Endothelial cell of umbilical vein (primary cell): ENCODE results near the gene TSPAN18. TPM values are rescaled to one million over a fixed set of nuclear protein-coding genes. Genes with fewer than 3 reads are reported as not detected.

Experiments used
- BruUV-seq: library from RNA; stranded (reverse); fragments of 400-500 nt; replicated peaks from 2 replicates; lab custom pipeline; 2021; lab: Mats Ljungman, UMichigan
- CTCF ChIA-PET: fragments of 300-600, 350-600 bp; sonication (Branson Sonifier 250); formaldehyde crosslinking; loops from one replicate; lab custom pipeline; 2021; ENCODE audit warnings: antibody characterized with exemption, inconsistent platforms; lab: Charles Lee
- POLR2A ChIA-PET: fragments of 300-600, 350-600 bp; sonication (Branson Sonifier 250); formaldehyde crosslinking; loops from one replicate; lab custom pipeline; 2021; ENCODE audit warnings: antibody characterized with exemption, inconsistent platforms; lab: Charles Lee
- DNase-seq: peaks from one replicate; pipeline ENCODE4 v3.0.0-alpha.2; 2011; ENCODE audit warnings: low read depth, low spot score
- FAIRE-seq: peaks from 2 replicates; lab custom pipeline; 2011; peaks lifted over from hg19 to GRCh38; lab: Jason Lieb, UNC
- H2AFZ ChIP-seq: 2 replicates; pipeline ENCODE4 v1.6.0; 2012; ENCODE audit warnings: low read depth, low read length, control low read depth, inconsistent platforms
- H3K27ac ChIP-seq: 2 replicates; pipeline ENCODE4 v1.5.1; 2011; ENCODE audit warnings: low read depth, mild to moderate bottlenecking, control low read depth, low read length, moderate library complexity; ENCODE audit not compliant: insufficient read depth
- H3K27me3 ChIP-seq, 2 experiments: 2 replicates each; pipeline versions ENCODE4 v1.6.0 to v1.6.1; 2011; ENCODE audit warnings: low read length in 2 of 2, mixed read lengths in 1 of 2; ENCODE audit not compliant: control insufficient read depth in 2 of 2, insufficient read depth in 2 of 2
- H3K36me3 ChIP-seq, 2 experiments: 2 replicates in 1 of 2; 3 replicates in 1 of 2; pipeline ENCODE4 v1.5.1; 2011; ENCODE audit warnings: low read length in 2 of 2, mild to moderate bottlenecking in 1 of 2, moderate library complexity in 1 of 2; ENCODE audit not compliant: control insufficient read depth in 2 of 2, insufficient read depth in 2 of 2; ENCODE audit errors: extremely low read depth in 1 of 2
- H3K4me1 ChIP-seq: 3 replicates; pipeline ENCODE4 v1.5.1; 2011; ENCODE audit warnings: mild to moderate bottlenecking, low read length; ENCODE audit not compliant: control insufficient read depth, insufficient read depth; ENCODE audit errors: extremely low read depth
- H3K4me2 ChIP-seq: 2 replicates; pipeline ENCODE4 v1.6.1; 2011; ENCODE audit warnings: low read length, control low read depth, mixed read lengths; ENCODE audit not compliant: insufficient read depth
- H3K4me3 ChIP-seq, 3 experiments: fragments of 200-600 bp in 1 of 3; sonication (generic), shearing (Covaris generic) in 1 of 3; replicated peaks in 1 of 3; 2 replicates each; pipeline ENCODE4 v1.5.1; 2011 to 2016; ENCODE audit warnings: control low read depth in 3 of 3, low read length in 3 of 3, mild to moderate bottlenecking in 2 of 3, inconsistent platforms in 1 of 3, low read depth in 1 of 3, moderate library complexity in 1 of 3; ENCODE audit not compliant: insufficient read depth in 1 of 3
- H3K79me2 ChIP-seq: 2 replicates; pipeline ENCODE4 v1.6.0; 2012; ENCODE audit warnings: low read length, inconsistent platforms; ENCODE audit not compliant: control insufficient read depth, insufficient read depth
- H3K9ac ChIP-seq: replicated peaks from 2 replicates; pipeline ENCODE3; 2011; ENCODE audit warnings: low read length, control low read depth; ENCODE audit not compliant: insufficient read depth; ENCODE audit errors: extremely low read depth
- H3K9me1 ChIP-seq: replicated peaks from 3 replicates; pipeline ENCODE4 v1.6.0; 2011; ENCODE audit warnings: mild to moderate bottlenecking, low read length; ENCODE audit not compliant: control insufficient read depth, insufficient read depth; ENCODE audit errors: extremely low read depth
- H3K9me3 ChIP-seq: replicated peaks from 2 replicates; pipeline ENCODE4 v1.5.1; 2012; ENCODE audit warnings: low read length, inconsistent platforms; ENCODE audit not compliant: control insufficient read depth, insufficient read depth
- H4K20me1 ChIP-seq: replicated peaks from 2 replicates; pipeline ENCODE3; 2011; ENCODE audit warnings: mild to moderate bottlenecking, low read length; ENCODE audit not compliant: control insufficient read depth, insufficient read depth; ENCODE audit errors: extremely low read depth
- CTCF ChIP-seq, 2 donors: IDR thresholded peaks; 1 replicate in 1 of 2; 2 replicates in 1 of 2; pipeline ENCODE4 v1.5.1; 2011; ENCODE audit warnings: low read length in 2 of 2, mild to moderate bottlenecking in 2 of 2, moderate library complexity in 2 of 2, control low read depth in 1 of 2, inconsistent platforms in 1 of 2, low read depth in 1 of 2; ENCODE audit not compliant: insufficient read depth in 1 of 2; ENCODE audit errors: extremely low read depth in 1 of 2
- EZH2 ChIP-seq: IDR thresholded peaks from 2 replicates; pipeline ENCODE4 v1.6.1; 2012; ENCODE audit warnings: borderline replicate concordance, low read depth, mild to moderate bottlenecking, moderate library complexity, low read length, inconsistent platforms; ENCODE audit not compliant: severe bottlenecking
- FOS ChIP-seq: IDR thresholded peaks from 2 replicates; pipeline ENCODE4 v1.6.1; 2011; ENCODE audit warnings: mild to moderate bottlenecking, low read length, moderate library complexity, borderline replicate concordance; ENCODE audit not compliant: insufficient read depth
- GATA2 ChIP-seq: IDR thresholded peaks from 2 replicates; pipeline ENCODE4 v1.7.0; 2011; ENCODE audit warnings: low read depth, mild to moderate bottlenecking, moderate library complexity, mixed read lengths, low read length; ENCODE audit not compliant: insufficient read length, insufficient read depth
- JUN ChIP-seq: IDR thresholded peaks from 2 replicates; pipeline ENCODE4 v1.6.1; 2011; ENCODE audit warnings: borderline replicate concordance, low read depth; ENCODE audit not compliant: insufficient read length, insufficient read depth
- MAX ChIP-seq: IDR thresholded peaks from 2 replicates; pipeline ENCODE4 v1.6.1; 2011; ENCODE audit not compliant: insufficient read depth, insufficient read length
- MYC ChIP-seq: IDR thresholded peaks from one replicate; pipeline ENCODE4 v1.6.1; 2011; ENCODE audit warnings: mild to moderate bottlenecking, low read depth, low read length
- POLR2A ChIP-seq: IDR thresholded peaks from 2 replicates; pipeline ENCODE4 v1.6.1; 2012; ENCODE audit warnings: low read depth, mild to moderate bottlenecking, control low read depth, low read length
- POLR2AphosphoS5 ChIP-seq: IDR thresholded peaks from 2 replicates; pipeline ENCODE4 v1.6.1; 2012; ENCODE audit warnings: low read depth, mild to moderate bottlenecking, control low read depth, low read length, moderate library complexity; ENCODE audit not compliant: insufficient read depth
- dilution Hi-C: fragments of 300-500 bp; cut with MboI; formaldehyde crosslinking; loops from one replicate; pipeline ENCODE4 v1.15.0; 2019; ENCODE audit warnings: low sequenced_read_pairs; ENCODE audit not compliant: extremely low pct_ligation_motif_present
- intact Hi-C: fragments of 100-400 bp; cut with micrococcal nuclease; formaldehyde crosslinking; loops from one replicate; pipeline ENCODE4 v1.10.0; 2022
- polyA plus RNA-seq, 4 experiments: library from polyadenylated mRNA; depleted of rRNA in 3 of 4; stranded (reverse) in 3 of 4; unstranded in 1 of 4; fragments of >200 nt; gene quantifications; 2 replicates each; pipeline versions ENCODE4 v1.2.1 to v1.2.3, GENCODE V29; 2011 to 2012; ENCODE audit warnings: missing spikeins in 1 of 4
- total RNA-seq: library from RNA; stranded (reverse); gene quantifications from 2 replicates; pipeline ENCODE4 v1.2.3, GENCODE V29; 2021

Gene TSPAN18
- total and polyA plus RNA-seq, 2 donors (not counting 3 experiments of a cell fraction or from before 2014, with no cell fraction given), result 32.2 to 118 TPM

- TF ChIP-seq POLR2AphosphoS5 (no peak), MAX (no peak), JUN (no peak), GATA2 (no peak), POLR2A (no peak), CTCF (IDR thresholded peaks at IDR 0.05; ENCODE audit: extremely low read depth in 1 of 2, insufficient read depth in 1 of 2, low read depth in 1 of 2, low read length in 2 of 2) (no peak), EZH2 (no peak), FOS (no peak), MYC (no peak)
- dilution Hi-C loops, result no loop called here
- no peaks in the 10 kb centered on the region for H3K9me1 ChIP-seq
- peaks cover 0 to 4% of the 10 kb centered on the region in 2 experiments for H3K36me3 ChIP-seq
- intact Hi-C loops, result no loop called here
- no peak for FAIRE-seq
- H3K9me3 ChIP-seq, result no peaks in the 10 kb centered on the region
- no TSS peak for BruUV-seq
- CTCF ChIA-PET, result interaction anchor here (1.1 to 24.5 kb wide), 7 partner anchors 8 to 311 kb away, joined by 3 to 1618 read pairs (median 7); partner anchors contain the start of gene TSPAN18
- no peak overlapping the region for H3K4me3 ChIP-seq
- no peaks in the 10 kb centered on the region for H4K20me1 ChIP-seq
- no peaks in the 10 kb centered on the region for H3K4me1 ChIP-seq
- no peaks in the 10 kb centered on the region for H3K79me2 ChIP-seq
- POLR2A ChIA-PET, result no interaction called here
- H3K27me3 ChIP-seq, result no peaks in the 10 kb centered on the region
- DNase-seq, result no peak
- H3K9ac ChIP-seq, result no peak overlapping the region
- H2AFZ ChIP-seq, result no peak overlapping the region
- H3K4me2 ChIP-seq, result no peak overlapping the region
- no peak overlapping the region for H3K27ac ChIP-seq
These were observed 202.1 kb downstream of the TSPAN18 start for GRCh38 chr11:44928816-44929215.
